HepG2 (cell line): Measurements from ENCODE around the gene ALG10. TPM values are rescaled to one million over a fixed set of nuclear protein-coding genes. Genes with fewer than 3 reads are reported as not detected.

Experiments
- HDAC1 ChIP-seq: sonication (generic); formaldehyde crosslinking; IDR thresholded peaks from 2 replicates; pipeline ENCODE4 v1.5.1; 2020; ENCODE audit warnings: mild to moderate bottlenecking, missing genetic modification reagents
- HOXA5 ChIP-seq: sonication (generic); formaldehyde crosslinking; IDR thresholded peaks from 2 replicates; pipeline ENCODE4 v1.4.0; 2020; ENCODE audit warnings: missing genetic modification reagents
- MAF1 ChIP-seq: sonication (generic); formaldehyde crosslinking; IDR thresholded peaks from 2 replicates; pipeline ENCODE4 v1.5.0; 2020; ENCODE audit warnings: missing genetic modification reagents, borderline replicate concordance
- MIER3 ChIP-seq: IDR thresholded peaks from 2 replicates; pipeline ENCODE4 v1.6.1; 2016; ENCODE audit warnings: missing compliant biosample characterization, borderline replicate concordance
- MXD4 ChIP-seq: IDR thresholded peaks from 2 replicates; pipeline ENCODE4 v1.6.1; 2016; ENCODE audit warnings: mild to moderate bottlenecking, missing biosample characterization, missing genetic modification reagents
- MYC ChIP-seq: sonication (generic); formaldehyde crosslinking; IDR thresholded peaks from 2 replicates; pipeline ENCODE4 v1.9.0; 2021; ENCODE audit warnings: missing genetic modification reagents, borderline replicate concordance
- POLR2A ChIP-seq, 2 experiments: IDR thresholded peaks; 2 replicates each; pipeline ENCODE4 v1.6.1; 2011; ENCODE audit warnings: low read depth in 2 of 2, low read length in 2 of 2, mild to moderate bottlenecking in 1 of 2, moderate library complexity in 1 of 2; ENCODE audit not compliant: insufficient read depth in 1 of 2
- SP2 ChIP-seq: sonication (generic); formaldehyde crosslinking; IDR thresholded peaks from 2 replicates; pipeline ENCODE4 v1.5.1; 2020; ENCODE audit warnings: mild to moderate bottlenecking, missing genetic modification reagents
- SP5 ChIP-seq: IDR thresholded peaks from 2 replicates; pipeline ENCODE4 v1.6.1; 2016; ENCODE audit warnings: low read depth, borderline replicate concordance
- ZNF768 ChIP-seq: sonication (generic); formaldehyde crosslinking; IDR thresholded peaks from 2 replicates; pipeline ENCODE4 v1.4.0; 2020; ENCODE audit warnings: missing genetic modification reagents
- polyA plus RNA-seq, 8 experiments: library from polyadenylated mRNA; depleted of rRNA in 3 of 8; stranded (reverse) in 7 of 8; unstranded in 1 of 8; fragments of >200 nt; fragmentation: Illumina TruSeq in 4 of 8; extraction: Trizol in 4 of 8; gene quantifications; 2 replicates each; pipeline versions ENCODE4 v1.2.1 to v1.2.3, GENCODE V29; 2011 to 2016; ENCODE audit warnings: low read depth in 4 of 8, missing spikeins in 1 of 8, mixed read lengths in 1 of 8; ENCODE audit not compliant: insufficient read depth in 1 of 8
- total RNA-seq, 5 experiments: library from RNA; depleted of rRNA; stranded (reverse); fragments of >200 nt; fragmentation: Illumina TruSeq; extraction: Trizol; gene quantifications; 2 replicates each; pipeline ENCODE4 v1.2.3, GENCODE V29; 2016; ENCODE audit warnings: low read depth in 1 of 5
- TF ChIP-seq, protein P1 (sequence below): IDR thresholded peaks from 2 replicates; pipeline ENCODE4 v1.6.1; 2018; ENCODE audit warnings: missing genetic modification reagents, mild to moderate bottlenecking, missing compliant biosample characterization
- TF ChIP-seq, protein P2 (sequence below): sonication (generic); formaldehyde crosslinking; IDR thresholded peaks from 2 replicates; pipeline ENCODE4 v1.5.1; 2020; ENCODE audit warnings: mild to moderate bottlenecking, missing genetic modification reagents
- TF ChIP-seq, protein P3 (sequence below): sonication (generic); formaldehyde crosslinking; IDR thresholded peaks from 2 replicates; pipeline ENCODE4 v1.5.0; 2020; ENCODE audit warnings: mild to moderate bottlenecking, missing genetic modification reagents
- TF ChIP-seq, protein P4 (sequence below): sonication (generic); formaldehyde crosslinking; IDR thresholded peaks from 2 replicates; pipeline ENCODE4 v1.5.1; 2020; ENCODE audit warnings: missing genetic modification reagents, mild to moderate bottlenecking, borderline replicate concordance
- TF ChIP-seq, protein P5 (sequence below): sonication (generic); formaldehyde crosslinking; IDR thresholded peaks from 2 replicates; pipeline ENCODE4 v1.4.0; 2020; ENCODE audit warnings: missing genetic modification reagents, mild to moderate bottlenecking, borderline replicate concordance
- TF ChIP-seq, protein P6 (sequence below): sonication (generic); formaldehyde crosslinking; conservative IDR thresholded peaks from 2 replicates; pipeline ENCODE4 v1.4.0; 2020; ENCODE audit warnings: missing genetic modification reagents

Gene ALG10
- total and polyA plus RNA-seq, 2 of the 13 experiments (the other 11 are each of a cell fraction or from before 2014, with no cell fraction given): 7.9 to 17.4 TPM

DNA sequence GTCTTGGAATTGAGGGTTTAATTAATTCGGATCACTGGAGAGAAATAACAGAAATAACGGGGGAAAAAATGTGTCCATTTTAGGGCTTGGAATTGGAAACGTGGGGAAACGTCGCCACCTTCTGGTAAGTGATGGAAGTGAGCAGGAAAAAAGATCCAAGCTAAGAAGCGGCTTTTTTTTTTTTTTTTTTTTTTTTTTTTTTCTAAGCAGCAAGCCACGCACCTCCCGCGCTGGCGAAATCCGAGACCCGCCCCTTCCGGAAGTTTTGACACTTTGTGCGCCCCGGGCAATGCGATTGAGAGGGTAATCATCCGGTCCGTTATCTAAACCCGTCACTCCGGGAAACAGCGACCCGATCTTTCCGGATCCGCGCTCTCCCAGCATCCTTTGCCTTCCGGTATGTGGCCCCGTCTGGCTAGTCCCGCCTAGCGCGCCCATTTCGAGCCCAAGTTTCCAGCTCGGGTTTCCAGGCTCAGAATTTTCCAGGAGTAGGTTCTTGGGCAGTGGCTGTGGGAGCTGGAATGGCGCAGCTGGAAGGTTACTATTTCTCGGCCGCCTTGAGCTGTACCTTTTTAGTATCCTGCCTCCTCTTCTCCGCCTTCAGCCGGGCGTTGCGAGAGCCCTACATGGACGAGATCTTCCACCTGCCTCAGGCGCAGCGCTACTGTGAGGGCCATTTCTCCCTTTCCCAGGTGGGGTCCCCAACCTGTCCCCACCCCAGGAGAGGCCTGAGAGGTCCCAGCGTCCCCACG, at the start of gene ALG10 (continued):
- TF ChIP-seq, protein P1, sequence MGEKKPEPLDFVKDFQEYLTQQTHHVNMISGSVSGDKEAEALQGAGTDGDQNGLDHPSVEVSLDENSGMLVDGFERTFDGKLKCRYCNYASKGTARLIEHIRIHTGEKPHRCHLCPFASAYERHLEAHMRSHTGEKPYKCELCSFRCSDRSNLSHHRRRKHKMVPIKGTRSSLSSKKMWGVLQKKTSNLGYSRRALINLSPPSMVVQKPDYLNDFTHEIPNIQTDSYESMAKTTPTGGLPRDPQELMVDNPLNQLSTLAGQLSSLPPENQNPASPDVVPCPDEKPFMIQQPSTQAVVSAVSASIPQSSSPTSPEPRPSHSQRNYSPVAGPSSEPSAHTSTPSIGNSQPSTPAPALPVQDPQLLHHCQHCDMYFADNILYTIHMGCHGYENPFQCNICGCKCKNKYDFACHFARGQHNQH (CRISPR knock-in tag): peak; percentile 84
- TF ChIP-seq HOXA5 (peak; percentile 46; the same call in 1 of the 2 replicates), HDAC1 (peak; percentile 92; the same call in 1 of the 2 replicates), SP5 (CRISPR knock-in tag) (peak; percentile 52; the same call in 1 of the 2 replicates), MXD4 (CRISPR knock-in tag) (peak; percentile 46; the same call in 1 of the 2 replicates), POLR2A (IDR thresholded peaks at IDR 0.05; ENCODE audit: insufficient read depth in 1 of 2, low read depth in 2 of 2, low read length in 2 of 2) (peak; percentile 51 to 60; a peak in 2 of 4 replicates), MIER3 (CRISPR knock-in tag) (0 out of 2 replicates have a peak, but pooled peaks have one; percentile 60), MAF1 (CRISPR knock-in tag) (0 out of 2 replicates have a peak, but pooled peaks have one; percentile 29), MYC (CRISPR knock-in tag) (no peak), SP2 (CRISPR knock-in tag) (peak; percentile 84), ZNF768 (CRISPR knock-in tag) (peak; percentile 51; the same call in 1 of the 2 replicates)
- TF ChIP-seq, protein P2, sequence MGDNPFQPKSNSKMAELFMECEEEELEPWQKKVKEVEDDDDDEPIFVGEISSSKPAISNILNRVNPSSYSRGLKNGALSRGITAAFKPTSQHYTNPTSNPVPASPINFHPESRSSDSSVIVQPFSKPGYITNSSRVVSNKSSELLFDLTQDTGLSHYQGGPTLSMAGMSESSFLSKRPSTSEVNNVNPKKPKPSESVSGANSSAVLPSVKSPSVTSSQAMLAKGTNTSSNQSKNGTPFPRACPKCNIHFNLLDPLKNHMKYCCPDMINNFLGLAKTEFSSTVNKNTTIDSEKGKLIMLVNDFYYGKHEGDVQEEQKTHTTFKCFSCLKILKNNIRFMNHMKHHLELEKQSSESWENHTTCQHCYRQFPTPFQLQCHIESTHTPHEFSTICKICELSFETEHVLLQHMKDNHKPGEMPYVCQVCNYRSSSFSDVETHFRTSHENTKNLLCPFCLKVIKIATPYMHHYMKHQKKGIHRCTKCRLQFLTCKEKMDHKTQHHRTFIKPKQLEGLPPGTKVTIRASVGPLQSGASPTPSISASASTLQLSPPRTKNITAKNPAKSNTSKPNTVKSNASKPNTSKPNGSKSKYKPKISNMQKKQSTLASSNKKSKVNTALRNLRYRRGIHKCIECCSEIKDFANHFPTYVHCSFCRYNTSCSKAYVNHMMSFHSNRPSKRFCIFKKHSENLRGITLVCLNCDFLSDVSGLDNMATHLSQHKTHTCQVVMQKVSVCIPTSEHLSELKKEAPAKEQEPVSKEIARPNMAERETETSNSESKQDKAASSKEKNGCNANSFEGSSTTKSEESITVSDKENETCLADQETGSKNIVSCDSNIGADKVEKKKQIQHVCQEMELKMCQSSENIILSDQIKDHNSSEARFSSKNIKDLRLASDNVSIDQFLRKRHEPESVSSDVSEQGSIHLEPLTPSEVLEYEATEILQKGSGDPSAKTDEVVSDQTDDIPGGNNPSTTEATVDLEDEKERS (CRISPR knock-in tag): 0 out of 2 replicates have a peak, but pooled peaks have one; percentile 56
- TF ChIP-seq, protein P3, sequence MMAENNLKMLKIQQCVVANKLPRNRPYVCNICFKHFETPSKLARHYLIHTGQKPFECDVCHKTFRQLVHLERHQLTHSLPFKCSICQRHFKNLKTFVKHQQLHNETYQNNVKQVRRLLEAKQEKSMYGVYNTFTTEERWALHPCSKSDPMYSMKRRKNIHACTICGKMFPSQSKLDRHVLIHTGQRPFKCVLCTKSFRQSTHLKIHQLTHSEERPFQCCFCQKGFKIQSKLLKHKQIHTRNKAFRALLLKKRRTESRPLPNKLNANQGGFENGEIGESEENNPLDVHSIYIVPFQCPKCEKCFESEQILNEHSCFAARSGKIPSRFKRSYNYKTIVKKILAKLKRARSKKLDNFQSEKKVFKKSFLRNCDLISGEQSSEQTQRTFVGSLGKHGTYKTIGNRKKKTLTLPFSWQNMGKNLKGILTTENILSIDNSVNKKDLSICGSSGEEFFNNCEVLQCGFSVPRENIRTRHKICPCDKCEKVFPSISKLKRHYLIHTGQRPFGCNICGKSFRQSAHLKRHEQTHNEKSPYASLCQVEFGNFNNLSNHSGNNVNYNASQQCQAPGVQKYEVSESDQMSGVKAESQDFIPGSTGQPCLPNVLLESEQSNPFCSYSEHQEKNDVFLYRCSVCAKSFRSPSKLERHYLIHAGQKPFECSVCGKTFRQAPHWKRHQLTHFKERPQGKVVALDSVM (CRISPR knock-in tag): 0 out of 2 replicates have a peak, but pooled peaks have one; percentile 27
- TF ChIP-seq, protein P4, sequence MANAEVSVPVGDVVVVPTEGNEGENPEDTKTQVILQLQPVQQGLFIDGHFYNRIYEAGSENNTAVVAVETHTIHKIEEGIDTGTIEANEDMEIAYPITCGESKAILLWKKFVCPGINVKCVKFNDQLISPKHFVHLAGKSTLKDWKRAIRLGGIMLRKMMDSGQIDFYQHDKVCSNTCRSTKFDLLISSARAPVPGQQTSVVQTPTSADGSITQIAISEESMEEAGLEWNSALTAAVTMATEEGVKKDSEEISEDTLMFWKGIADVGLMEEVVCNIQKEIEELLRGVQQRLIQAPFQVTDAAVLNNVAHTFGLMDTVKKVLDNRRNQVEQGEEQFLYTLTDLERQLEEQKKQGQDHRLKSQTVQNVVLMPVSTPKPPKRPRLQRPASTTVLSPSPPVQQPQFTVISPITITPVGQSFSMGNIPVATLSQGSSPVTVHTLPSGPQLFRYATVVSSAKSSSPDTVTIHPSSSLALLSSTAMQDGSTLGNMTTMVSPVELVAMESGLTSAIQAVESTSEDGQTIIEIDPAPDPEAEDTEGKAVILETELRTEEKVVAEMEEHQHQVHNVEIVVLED: peak; percentile 71; the same call in 1 of the 2 replicates
- TF ChIP-seq, protein P5, sequence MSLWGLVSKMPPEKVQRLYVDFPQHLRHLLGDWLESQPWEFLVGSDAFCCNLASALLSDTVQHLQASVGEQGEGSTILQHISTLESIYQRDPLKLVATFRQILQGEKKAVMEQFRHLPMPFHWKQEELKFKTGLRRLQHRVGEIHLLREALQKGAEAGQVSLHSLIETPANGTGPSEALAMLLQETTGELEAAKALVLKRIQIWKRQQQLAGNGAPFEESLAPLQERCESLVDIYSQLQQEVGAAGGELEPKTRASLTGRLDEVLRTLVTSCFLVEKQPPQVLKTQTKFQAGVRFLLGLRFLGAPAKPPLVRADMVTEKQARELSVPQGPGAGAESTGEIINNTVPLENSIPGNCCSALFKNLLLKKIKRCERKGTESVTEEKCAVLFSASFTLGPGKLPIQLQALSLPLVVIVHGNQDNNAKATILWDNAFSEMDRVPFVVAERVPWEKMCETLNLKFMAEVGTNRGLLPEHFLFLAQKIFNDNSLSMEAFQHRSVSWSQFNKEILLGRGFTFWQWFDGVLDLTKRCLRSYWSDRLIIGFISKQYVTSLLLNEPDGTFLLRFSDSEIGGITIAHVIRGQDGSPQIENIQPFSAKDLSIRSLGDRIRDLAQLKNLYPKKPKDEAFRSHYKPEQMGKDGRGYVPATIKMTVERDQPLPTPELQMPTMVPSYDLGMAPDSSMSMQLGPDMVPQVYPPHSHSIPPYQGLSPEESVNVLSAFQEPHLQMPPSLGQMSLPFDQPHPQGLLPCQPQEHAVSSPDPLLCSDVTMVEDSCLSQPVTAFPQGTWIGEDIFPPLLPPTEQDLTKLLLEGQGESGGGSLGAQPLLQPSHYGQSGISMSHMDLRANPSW (CRISPR knock-in tag): peak; percentile 58; the same call in 1 of the 2 replicates
- TF ChIP-seq, protein P6, sequence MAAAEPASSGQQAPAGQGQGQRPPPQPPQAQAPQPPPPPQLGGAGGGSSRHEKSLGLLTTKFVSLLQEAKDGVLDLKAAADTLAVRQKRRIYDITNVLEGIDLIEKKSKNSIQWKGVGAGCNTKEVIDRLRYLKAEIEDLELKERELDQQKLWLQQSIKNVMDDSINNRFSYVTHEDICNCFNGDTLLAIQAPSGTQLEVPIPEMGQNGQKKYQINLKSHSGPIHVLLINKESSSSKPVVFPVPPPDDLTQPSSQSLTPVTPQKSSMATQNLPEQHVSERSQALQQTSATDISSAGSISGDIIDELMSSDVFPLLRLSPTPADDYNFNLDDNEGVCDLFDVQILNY (CRISPR knock-in tag): peak; percentile 88
